Activated naive CD8-positive, alpha-beta T cell treated with anti-CD3 and anti-CD28 coated beads for 36 hours (primary cell): ENCODE data around the gene SLC22A2. TPM values are rescaled to one million over a fixed set of nuclear protein-coding genes. Genes with fewer than 3 reads are reported as not detected.

Source experiments
- DNase-seq: peaks from one replicate; pipeline ENCODE4 v3.0.0; 2021
- H3K27ac Mint-ChIP-seq: one replicate; pipeline ENCODE4 v1.8.0; 2022; ENCODE audit warnings: mild to moderate bottlenecking, moderate library complexity, mixed read lengths
- H3K27me3 Mint-ChIP-seq: one replicate; pipeline ENCODE4 v1.8.0; 2022; ENCODE audit warnings: mild to moderate bottlenecking, mixed read lengths
- H3K36me3 Mint-ChIP-seq: one replicate; pipeline ENCODE4 v1.8.0; 2021; ENCODE audit warnings: mild to moderate bottlenecking, mixed read lengths
- H3K4me1 Mint-ChIP-seq: one replicate; pipeline ENCODE4 v1.8.0; 2021; ENCODE audit warnings: mixed read lengths
- H3K4me3 Mint-ChIP-seq: one replicate; pipeline ENCODE4 v1.8.0; 2022; ENCODE audit warnings: mild to moderate bottlenecking, moderate library complexity, mixed read lengths
- H3K9me3 Mint-ChIP-seq: one replicate; pipeline ENCODE4 v1.8.0; 2022; ENCODE audit warnings: mixed read lengths
- total RNA-seq, 2 experiments: library from RNA; stranded (reverse); gene quantifications; one replicate each; pipeline ENCODE4 v1.2.3, GENCODE V29; 2021

SLC22A2 gene
- total RNA-seq, 2 experiments from 2014 or later, result not detected

DNA sequence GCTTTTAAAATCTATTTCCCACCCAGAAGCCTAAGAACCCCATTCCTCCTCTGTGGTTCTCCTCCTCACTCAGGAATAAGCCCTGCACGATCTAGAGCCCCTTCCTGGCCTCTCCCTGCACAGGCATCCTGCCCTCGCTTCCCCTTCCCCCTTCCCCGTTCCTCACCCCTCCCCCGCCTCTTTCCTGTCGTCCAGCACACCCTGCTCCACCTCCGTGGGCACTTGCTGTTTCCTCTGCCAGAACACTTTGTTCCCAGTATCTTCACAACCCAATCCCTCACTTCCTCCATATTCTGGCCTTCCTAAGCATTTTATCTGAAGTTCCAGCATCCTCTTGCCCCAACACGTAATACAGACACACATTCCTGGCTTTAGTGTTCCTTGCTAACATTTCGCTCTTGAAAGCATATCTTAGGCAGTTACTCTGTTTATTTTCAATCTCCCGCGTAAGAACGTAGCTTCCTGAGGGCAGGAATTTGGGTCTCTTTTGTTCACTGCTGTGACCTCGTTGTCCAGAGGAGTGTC lies 20.2 kb upstream of the SLC22A2 start:
- peaks cover 10% of the 10 kb centered on the region for H3K27me3 Mint-ChIP-seq
- no peak overlapping the region for H3K4me3 Mint-ChIP-seq
- H3K27ac Mint-ChIP-seq, result no peak overlapping the region
- H3K4me1 Mint-ChIP-seq, result no peaks in the 10 kb centered on the region
- no peaks in the 10 kb centered on the region for H3K9me3 Mint-ChIP-seq
- no peaks in the 10 kb centered on the region for H3K36me3 Mint-ChIP-seq
- no peak for DNase-seq

GRCh38 chr6:160278311-160278710 lies 19.7 kb upstream of the SLC22A2 start:
- DNase-seq, result no peak
- Mint-ChIP-seq H3K9me3 (no peaks in the 10 kb centered on the region), H3K4me3 (no peak overlapping the region), H3K4me1 (no peaks in the 10 kb centered on the region), H3K36me3 (no peaks in the 10 kb centered on the region), H3K27ac (no peak overlapping the region), H3K27me3 (peaks cover 10% of the 10 kb centered on the region)

- H3K9me3 Mint-ChIP-seq, result no peaks in the 10 kb centered on the region
- no peak overlapping the region for H3K27ac Mint-ChIP-seq
- no peaks in the 10 kb centered on the region for H3K4me1 Mint-ChIP-seq
- H3K27me3 Mint-ChIP-seq, result peaks cover 6% of the 10 kb centered on the region
- no peak overlapping the region for H3K4me3 Mint-ChIP-seq
- H3K36me3 Mint-ChIP-seq, result no peaks in the 10 kb centered on the region
- no peak for DNase-seq
Measured at GRCh38 chr6:160277546-160277945, 18.9 kb upstream of the SLC22A2 start.

DNA sequence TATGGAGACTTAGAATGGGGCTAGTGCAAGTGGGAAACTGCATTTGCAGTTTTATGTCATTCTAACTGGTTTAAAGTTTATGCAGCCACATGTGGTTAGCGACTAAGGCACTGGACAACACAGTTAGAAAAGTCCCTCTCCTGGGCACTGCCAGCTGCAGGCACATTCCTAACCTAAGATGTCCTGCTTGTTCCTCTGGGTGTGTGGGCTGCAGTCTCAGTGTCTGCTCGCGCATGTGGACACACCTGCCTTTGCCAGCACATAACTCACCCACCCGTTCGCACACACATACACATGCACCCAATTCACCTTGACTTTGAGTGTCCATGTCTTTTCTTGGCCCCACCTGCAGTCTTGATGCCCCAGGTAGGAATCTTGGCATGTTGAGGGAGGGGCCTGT lies 18.5 kb upstream of the SLC22A2 start:
- H3K9me3 Mint-ChIP-seq, result no peaks in the 10 kb centered on the region
- H3K4me3 Mint-ChIP-seq, result no peak overlapping the region
- H3K27me3 Mint-ChIP-seq, result peaks cover 3% of the 10 kb centered on the region
- DNase-seq, result no peak
- no peaks in the 10 kb centered on the region for H3K36me3 Mint-ChIP-seq
- no peaks in the 10 kb centered on the region for H3K4me1 Mint-ChIP-seq
- H3K27ac Mint-ChIP-seq, result no peak overlapping the region

GRCh38 chr6:160276126-160276525 lies 17.5 kb upstream of the SLC22A2 start:
- no peaks in the 10 kb centered on the region for H3K9me3 Mint-ChIP-seq
- no peak overlapping the region for H3K4me3 Mint-ChIP-seq
- H3K27ac Mint-ChIP-seq, result no peak overlapping the region
- no peak for DNase-seq
- peaks cover 3% of the 10 kb centered on the region for H3K27me3 Mint-ChIP-seq
- H3K4me1 Mint-ChIP-seq, result no peaks in the 10 kb centered on the region
- H3K36me3 Mint-ChIP-seq, result no peaks in the 10 kb centered on the region

DNA sequence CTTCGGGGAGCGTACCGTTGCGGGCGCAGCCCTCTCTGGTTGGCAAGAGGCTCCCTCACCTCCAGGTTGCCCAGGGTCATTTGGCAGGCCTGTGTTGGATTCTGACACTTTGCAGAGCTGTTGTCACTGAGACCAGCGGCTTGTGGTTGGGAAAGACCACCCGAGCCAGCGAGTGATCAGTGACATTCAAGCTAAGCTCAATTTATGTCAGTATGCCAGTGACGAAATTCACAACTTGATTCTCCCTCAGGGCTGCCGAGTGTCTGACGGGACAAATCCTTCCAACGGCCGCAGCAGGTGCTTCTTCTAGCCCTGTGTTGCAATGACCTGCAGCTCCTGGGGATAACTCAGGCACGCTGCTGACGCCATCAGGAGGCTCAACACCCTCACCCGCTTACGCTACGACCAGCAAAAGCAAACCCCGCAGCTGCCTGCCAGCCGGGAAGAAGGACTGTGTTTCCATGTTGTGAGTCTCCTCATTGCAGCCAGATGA lies 16.9 kb upstream of the SLC22A2 start:
- H3K27me3 Mint-ChIP-seq, result peaks cover 3% of the 10 kb centered on the region
- no peaks in the 10 kb centered on the region for H3K36me3 Mint-ChIP-seq
- no peaks in the 10 kb centered on the region for H3K9me3 Mint-ChIP-seq

GRCh38 chr6:160274871-160275510 lies 16.4 kb upstream of the SLC22A2 start:
- peaks cover 3% of the 10 kb centered on the region for H3K27me3 Mint-ChIP-seq
- H3K27ac Mint-ChIP-seq, result no peak overlapping the region
- H3K9me3 Mint-ChIP-seq, result no peaks in the 10 kb centered on the region
- no peaks in the 10 kb centered on the region for H3K36me3 Mint-ChIP-seq
- no peaks in the 10 kb centered on the region for H3K4me1 Mint-ChIP-seq
- no peak for DNase-seq
- H3K4me3 Mint-ChIP-seq, result no peak overlapping the region

More for the DNA sequence above, 16.9 kb upstream of the SLC22A2 start:
- H3K4me1 Mint-ChIP-seq, result no peaks in the 10 kb centered on the region
- no peak overlapping the region for H3K4me3 Mint-ChIP-seq
- H3K27ac Mint-ChIP-seq, result no peak overlapping the region
- no peak for DNase-seq

DNA sequence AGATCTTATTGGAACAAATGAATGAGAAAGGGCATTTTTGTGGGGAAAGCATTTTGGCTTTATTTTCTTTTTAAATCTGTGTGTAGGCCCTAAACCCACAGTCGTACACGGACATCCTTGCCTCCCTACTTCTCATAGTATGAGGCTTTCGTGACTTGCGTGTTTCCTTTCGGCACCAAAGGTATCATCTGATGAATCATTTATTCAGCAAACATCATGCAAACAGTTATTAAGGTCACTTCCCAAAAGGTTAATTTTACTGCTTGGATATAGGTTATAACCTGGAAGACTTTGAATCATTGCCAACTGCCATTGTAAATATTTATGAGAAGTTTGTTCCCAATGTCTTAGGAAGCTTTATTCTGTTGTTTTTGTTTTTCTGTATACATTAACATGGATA lies 15.1 kb upstream of the SLC22A2 start:
- Mint-ChIP-seq H3K27me3 (no peaks in the 10 kb centered on the region), H3K4me3 (no peak overlapping the region), H3K4me1 (no peaks in the 10 kb centered on the region), H3K9me3 (no peaks in the 10 kb centered on the region), H3K36me3 (no peaks in the 10 kb centered on the region), H3K27ac (no peak overlapping the region)
- no peak for DNase-seq

DNA sequence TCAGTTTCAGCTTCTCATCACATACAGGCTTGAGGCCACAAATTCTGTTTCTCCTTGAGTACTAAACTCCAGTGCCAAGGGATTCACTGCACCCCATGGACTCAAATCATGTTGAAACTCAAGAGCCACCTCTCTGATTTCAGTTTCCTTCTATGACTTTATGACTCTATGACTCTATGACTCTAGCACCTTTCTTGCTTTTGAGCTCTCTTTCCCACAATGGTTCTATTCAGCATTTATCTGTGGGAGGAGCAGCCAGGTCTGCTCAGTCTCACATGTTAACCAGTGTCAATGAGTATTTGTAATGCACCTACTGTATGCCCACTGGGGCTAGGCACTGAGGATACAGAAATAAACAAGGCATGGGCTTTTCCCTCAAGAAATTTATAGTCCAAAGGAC lies 14.6 kb upstream of the SLC22A2 start:
- Mint-ChIP-seq H3K9me3 (no peaks in the 10 kb centered on the region), H3K4me3 (no peak overlapping the region), H3K27ac (no peak overlapping the region), H3K36me3 (no peaks in the 10 kb centered on the region), H3K27me3 (no peaks in the 10 kb centered on the region), H3K4me1 (no peaks in the 10 kb centered on the region)
- no peak for DNase-seq

GRCh38 chr6:160272707-160273106 lies 14.1 kb upstream of the SLC22A2 start:
- Mint-ChIP-seq H3K4me1 (no peaks in the 10 kb centered on the region), H3K27ac (no peak overlapping the region), H3K27me3 (no peaks in the 10 kb centered on the region), H3K9me3 (no peaks in the 10 kb centered on the region), H3K36me3 (no peaks in the 10 kb centered on the region), H3K4me3 (no peak overlapping the region)
- DNase-seq, result no peak

- H3K27me3 Mint-ChIP-seq, result no peaks in the 10 kb centered on the region
- peaks cover 3% of the 10 kb centered on the region for H3K4me1 Mint-ChIP-seq
- H3K4me3 Mint-ChIP-seq, result no peak overlapping the region
- DNase-seq, result no peak
- H3K27ac Mint-ChIP-seq, result no peak overlapping the region
- no peaks in the 10 kb centered on the region for H3K36me3 Mint-ChIP-seq
- no peaks in the 10 kb centered on the region for H3K9me3 Mint-ChIP-seq
Measured at GRCh38 chr6:160270347-160270746, 11.7 kb upstream of the SLC22A2 start.

DNA sequence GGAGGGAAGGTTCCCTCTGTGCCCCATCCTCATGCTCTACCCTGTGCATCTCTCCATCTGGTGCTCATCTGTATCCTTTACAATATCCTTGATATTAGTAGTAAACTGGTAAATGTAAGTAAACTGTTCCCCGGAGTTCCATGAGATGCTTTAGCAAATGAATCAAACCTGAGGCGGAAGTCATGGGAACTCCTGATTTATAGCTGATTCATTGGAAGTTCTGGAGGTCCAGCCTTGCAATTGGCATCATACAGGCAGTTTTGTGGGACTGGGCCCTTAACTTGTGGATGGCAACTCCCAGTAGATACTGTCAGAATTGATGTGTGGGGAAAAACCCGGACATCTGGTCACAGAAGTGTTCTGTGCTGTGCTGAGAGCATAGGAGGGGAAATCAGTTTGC lies 11.2 kb upstream of the SLC22A2 start:
- H3K36me3 Mint-ChIP-seq, result no peaks in the 10 kb centered on the region
- H3K27ac Mint-ChIP-seq, result no peak overlapping the region
- no peak for DNase-seq
- peaks cover 3% of the 10 kb centered on the region for H3K4me1 Mint-ChIP-seq
- H3K4me3 Mint-ChIP-seq, result no peak overlapping the region
- H3K9me3 Mint-ChIP-seq, result no peaks in the 10 kb centered on the region
- H3K27me3 Mint-ChIP-seq, result no peaks in the 10 kb centered on the region

- no peak overlapping the region for H3K27ac Mint-ChIP-seq
- DNase-seq, result no peak
- H3K4me1 Mint-ChIP-seq, result peaks cover 3% of the 10 kb centered on the region
- H3K4me3 Mint-ChIP-seq, result no peak overlapping the region
- H3K9me3 Mint-ChIP-seq, result no peaks in the 10 kb centered on the region
- H3K36me3 Mint-ChIP-seq, result no peaks in the 10 kb centered on the region
- no peaks in the 10 kb centered on the region for H3K27me3 Mint-ChIP-seq
Measured at GRCh38 chr6:160269023-160269521, 10.5 kb upstream of the SLC22A2 start.

GRCh38 chr6:160267102-160267501 lies 8.5 kb upstream of the SLC22A2 start:
- no peak for DNase-seq
- Mint-ChIP-seq H3K9me3 (no peaks in the 10 kb centered on the region), H3K36me3 (no peaks in the 10 kb centered on the region), H3K27ac (no peak overlapping the region), H3K4me3 (no peak overlapping the region), H3K4me1 (peaks cover 3% of the 10 kb centered on the region), H3K27me3 (no peaks in the 10 kb centered on the region)

DNA sequence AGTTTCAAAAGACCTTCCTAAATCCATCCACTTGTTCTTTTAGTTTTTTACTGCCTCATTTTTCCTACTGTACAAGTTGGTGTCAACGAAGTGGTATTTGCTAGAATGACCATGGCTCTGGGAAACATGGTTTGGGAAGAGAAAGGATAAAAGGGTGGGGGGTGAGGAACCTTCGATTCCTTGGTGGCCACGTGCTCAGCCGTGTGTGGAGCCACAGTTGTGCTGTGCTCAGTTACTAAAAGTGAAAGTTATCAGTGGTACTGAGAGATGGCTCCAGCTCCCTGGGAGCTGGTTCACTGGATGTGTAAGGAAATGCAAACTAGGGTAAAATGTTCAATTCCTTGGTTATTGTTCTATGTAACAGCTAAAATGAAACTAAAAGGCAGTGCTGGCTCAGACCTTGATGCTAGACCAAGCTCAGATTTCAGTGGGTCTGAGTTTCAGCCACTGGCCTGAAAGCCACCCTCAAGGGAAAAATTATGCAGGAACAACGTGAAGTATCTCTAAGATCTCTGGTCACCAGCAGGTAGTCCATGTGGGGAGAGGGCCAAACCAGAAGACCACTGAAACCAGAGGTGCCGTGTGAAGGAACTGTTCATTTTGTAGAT lies 7.4 kb upstream of the SLC22A2 start:
- Mint-ChIP-seq H3K4me3 (no peak overlapping the region), H3K9me3 (no peaks in the 10 kb centered on the region), H3K27ac (no peak overlapping the region), H3K36me3 (no peaks in the 10 kb centered on the region), H3K4me1 (peaks cover 3% of the 10 kb centered on the region), H3K27me3 (no peaks in the 10 kb centered on the region)
- DNase-seq, result no peak
